Esophagus muscularis mucosa (tissue), 4 donors: ENCODE measurements around the gene ANXA2.

ENCODE experiments used
- EP300 ChIP-seq: sonication (generic); formaldehyde crosslinking; IDR thresholded peaks from one replicate; pipeline ENCODE4 v1.6.1; 2017; ENCODE audit warnings: antibody characterized with exemption
- POLR2A ChIP-seq: fragments of 450-650 bp; IDR thresholded peaks from one replicate; pipeline ENCODE4 v1.6.1; 2017; ENCODE audit warnings: antibody characterized with exemption, moderate library complexity, mild to moderate bottlenecking, low read depth
- TF ChIP-seq, protein P1 (sequence below), 3 experiments: fragments of 200-600 bp in 2 of 3; fragments of 450-650 bp in 1 of 3; sonication (generic) in 2 of 3; IDR thresholded peaks; one replicate each; pipeline ENCODE4 v1.5.1; 2017 to 2019; ENCODE audit warnings: antibody characterized with exemption in 3 of 3, mild to moderate bottlenecking in 2 of 3, moderate library complexity in 1 of 3

DNA sequence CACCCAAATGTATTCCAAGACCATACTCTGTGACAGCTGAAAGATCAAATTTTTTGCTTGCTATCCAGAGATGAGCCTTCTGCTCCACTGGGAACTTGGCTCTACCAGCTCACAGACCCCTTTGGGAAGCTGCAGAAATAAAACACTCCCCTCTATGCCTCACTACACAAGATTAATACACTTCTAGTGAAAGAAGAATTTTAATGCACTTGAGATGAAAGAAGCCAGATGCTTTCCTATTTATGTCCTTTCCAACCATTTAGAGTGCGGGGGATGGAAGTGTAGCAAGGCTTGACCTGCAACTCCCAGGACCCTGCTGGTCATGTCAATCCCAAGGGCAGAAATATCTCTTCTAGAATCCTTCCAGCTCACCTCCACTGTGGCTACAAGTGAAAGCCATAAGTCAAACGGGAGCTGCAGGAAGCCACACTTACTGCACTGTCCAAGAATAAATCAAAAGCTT is 34.7 kb downstream of the ANXA2 start:
- TF ChIP-seq EP300 = no peak
- TF ChIP-seq, protein P1, sequence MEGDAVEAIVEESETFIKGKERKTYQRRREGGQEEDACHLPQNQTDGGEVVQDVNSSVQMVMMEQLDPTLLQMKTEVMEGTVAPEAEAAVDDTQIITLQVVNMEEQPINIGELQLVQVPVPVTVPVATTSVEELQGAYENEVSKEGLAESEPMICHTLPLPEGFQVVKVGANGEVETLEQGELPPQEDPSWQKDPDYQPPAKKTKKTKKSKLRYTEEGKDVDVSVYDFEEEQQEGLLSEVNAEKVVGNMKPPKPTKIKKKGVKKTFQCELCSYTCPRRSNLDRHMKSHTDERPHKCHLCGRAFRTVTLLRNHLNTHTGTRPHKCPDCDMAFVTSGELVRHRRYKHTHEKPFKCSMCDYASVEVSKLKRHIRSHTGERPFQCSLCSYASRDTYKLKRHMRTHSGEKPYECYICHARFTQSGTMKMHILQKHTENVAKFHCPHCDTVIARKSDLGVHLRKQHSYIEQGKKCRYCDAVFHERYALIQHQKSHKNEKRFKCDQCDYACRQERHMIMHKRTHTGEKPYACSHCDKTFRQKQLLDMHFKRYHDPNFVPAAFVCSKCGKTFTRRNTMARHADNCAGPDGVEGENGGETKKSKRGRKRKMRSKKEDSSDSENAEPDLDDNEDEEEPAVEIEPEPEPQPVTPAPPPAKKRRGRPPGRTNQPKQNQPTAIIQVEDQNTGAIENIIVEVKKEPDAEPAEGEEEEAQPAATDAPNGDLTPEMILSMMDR (IDR thresholded peaks at IDR 0.05) = no peak
- no peak for TF ChIP-seq POLR2A
